HL-60 (cell line): ENCODE measurements around the gene NIBAN1.

Experiments
- POLR2AphosphoS5 ChIP-seq: IDR thresholded peaks from 2 replicates; pipeline ENCODE4 v1.6.1; 2012; ENCODE audit warnings: low read depth
- TF ChIP-seq, protein P1 (sequence below): IDR thresholded peaks from one replicate; pipeline ENCODE4 v1.5.1; 2011; ENCODE audit warnings: low read length, control low read depth, inconsistent platforms; ENCODE audit not compliant: insufficient read depth

DNA sequence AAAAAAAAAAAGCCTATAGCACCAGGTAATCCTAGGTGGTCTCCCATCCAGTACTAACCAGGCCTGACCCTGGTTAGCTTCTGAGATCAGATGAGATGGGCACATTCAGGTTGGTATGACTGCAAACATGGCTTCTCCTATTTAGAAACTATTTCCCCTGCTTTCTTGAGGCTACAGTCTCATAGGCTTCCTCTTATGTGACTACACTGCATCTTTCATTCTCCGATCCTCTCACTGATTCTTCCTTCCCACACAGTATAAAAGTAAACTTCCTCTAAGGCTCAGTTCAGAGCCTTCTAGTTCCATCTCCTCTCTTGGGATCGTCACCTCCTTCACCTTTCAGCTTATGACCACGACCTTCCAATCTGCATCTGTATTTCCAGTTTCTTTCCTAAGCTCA, 40.6 kb upstream of the NIBAN1 start:
- TF ChIP-seq, protein P1, sequence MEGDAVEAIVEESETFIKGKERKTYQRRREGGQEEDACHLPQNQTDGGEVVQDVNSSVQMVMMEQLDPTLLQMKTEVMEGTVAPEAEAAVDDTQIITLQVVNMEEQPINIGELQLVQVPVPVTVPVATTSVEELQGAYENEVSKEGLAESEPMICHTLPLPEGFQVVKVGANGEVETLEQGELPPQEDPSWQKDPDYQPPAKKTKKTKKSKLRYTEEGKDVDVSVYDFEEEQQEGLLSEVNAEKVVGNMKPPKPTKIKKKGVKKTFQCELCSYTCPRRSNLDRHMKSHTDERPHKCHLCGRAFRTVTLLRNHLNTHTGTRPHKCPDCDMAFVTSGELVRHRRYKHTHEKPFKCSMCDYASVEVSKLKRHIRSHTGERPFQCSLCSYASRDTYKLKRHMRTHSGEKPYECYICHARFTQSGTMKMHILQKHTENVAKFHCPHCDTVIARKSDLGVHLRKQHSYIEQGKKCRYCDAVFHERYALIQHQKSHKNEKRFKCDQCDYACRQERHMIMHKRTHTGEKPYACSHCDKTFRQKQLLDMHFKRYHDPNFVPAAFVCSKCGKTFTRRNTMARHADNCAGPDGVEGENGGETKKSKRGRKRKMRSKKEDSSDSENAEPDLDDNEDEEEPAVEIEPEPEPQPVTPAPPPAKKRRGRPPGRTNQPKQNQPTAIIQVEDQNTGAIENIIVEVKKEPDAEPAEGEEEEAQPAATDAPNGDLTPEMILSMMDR = no peak
- no peak for TF ChIP-seq POLR2AphosphoS5
